HepG2 (cell line): ENCODE measurements around the gene BCAS3. TPM values are rescaled to one million over a fixed set of nuclear protein-coding genes. Genes with fewer than 3 reads are reported as not detected.

Source experiments
- ATAC-seq: fragments of 200-7000 bp; cut with Tn5 transposase; 3 replicates; pipeline ENCODE4 v1.9.1; 2020; ENCODE audit warnings: mild to moderate bottlenecking, moderate library complexity
- BruUV-seq: library from RNA; stranded (reverse); fragments of 400-500 nt; replicated peaks from 2 replicates; lab custom pipeline; 2021; lab: Mats Ljungman, UMichigan
- CTCF ChIA-PET: fragments of 300-600 bp; formaldehyde crosslinking; extraction: SDS; loops from one replicate; lab custom pipeline; 2021; ENCODE audit warnings: low total read pairs, inconsistent platforms, low intra/inter-chr PET ratio; lab: Yijun Ruan, JAX
- POLR2A ChIA-PET: fragments of 350-600 bp; sonication (Branson Sonifier 250); formaldehyde crosslinking; loops from one replicate; lab custom pipeline; 2020; ENCODE audit warnings: antibody characterized with exemption, inconsistent platforms; lab: Yijun Ruan, JAX
- DNase-seq: peaks from one replicate; pipeline ENCODE4 v3.0.0-alpha.2; 2015; ENCODE audit warnings: low spot score
- FAIRE-seq: peaks from 3 replicates; lab custom pipeline; 2011; peaks lifted over from hg19 to GRCh38; lab: Jason Lieb, UNC
- H2AFZ ChIP-seq: one replicate; pipeline ENCODE4 v1.6.1; 2011; ENCODE audit warnings: low read length, inconsistent platforms
- H3K27ac ChIP-seq: fragments of 300-600 bp; 3 replicates; pipeline ENCODE4 v1.8.0; 2011; ENCODE audit warnings: mixed run types, mild to moderate bottlenecking, mixed read lengths, low read length, inconsistent platforms; ENCODE audit not compliant: insufficient read depth; ENCODE audit errors: extremely low read length
- H3K27me3 ChIP-seq, 2 experiments: fragments of 200-600 bp in 1 of 2; 2 replicates in 1 of 2; 3 replicates in 1 of 2; pipeline versions ENCODE4 v1.6.0 to v1.8.0; 2011; ENCODE audit warnings: low read length in 2 of 2, mild to moderate bottlenecking in 2 of 2, moderate library complexity in 2 of 2, inconsistent platforms in 1 of 2; ENCODE audit not compliant: insufficient read depth in 2 of 2, control insufficient read depth in 1 of 2
- H3K36me3 ChIP-seq, 2 experiments: fragments of 200-600 bp in 1 of 2; replicated peaks in 1 of 2; 2 replicates in 1 of 2; 3 replicates in 1 of 2; pipeline versions ENCODE4 v1.5.1 to v1.8.0; 2011; ENCODE audit warnings: low read length in 2 of 2, inconsistent platforms in 1 of 2; ENCODE audit not compliant: insufficient read depth in 2 of 2, control insufficient read depth in 1 of 2
- H3K4me1 ChIP-seq: 2 replicates; pipeline ENCODE4 v1.5.1; 2012; ENCODE audit warnings: low read length, inconsistent platforms; ENCODE audit not compliant: insufficient read depth
- H3K4me2 ChIP-seq: 2 replicates; pipeline ENCODE4 v1.6.0; 2011; ENCODE audit warnings: low read depth, low read length, inconsistent platforms
- H3K4me3 ChIP-seq, 3 experiments: fragments of 200-600 bp in 1 of 3; sonication (generic), shearing (Covaris generic) in 1 of 3; replicated peaks in 1 of 3; 2 replicates each; pipeline ENCODE4 v1.5.1; 2011 to 2016; ENCODE audit warnings: low read length in 3 of 3, inconsistent platforms in 2 of 3, low read depth in 2 of 3, mild to moderate bottlenecking in 2 of 3, control low read depth in 1 of 3, mixed read lengths in 1 of 3; ENCODE audit not compliant: insufficient read depth in 1 of 3
- H3K79me2 ChIP-seq: one replicate; pipeline ENCODE4 v1.6.1; 2011; ENCODE audit warnings: low read length, inconsistent platforms; ENCODE audit not compliant: insufficient read depth
- H3K9ac ChIP-seq: 2 replicates; pipeline ENCODE4 v1.6.0; 2011; ENCODE audit warnings: mild to moderate bottlenecking, low read depth, low read length, inconsistent platforms; ENCODE audit not compliant: insufficient read depth
- H3K9me3 ChIP-seq: 2 replicates; pipeline ENCODE4 v1.5.1; 2012; ENCODE audit warnings: mild to moderate bottlenecking, low read length
- H4K20me1 ChIP-seq: 2 replicates; pipeline ENCODE4 v1.6.0; 2011; ENCODE audit warnings: inconsistent platforms, mild to moderate bottlenecking, low read length, moderate library complexity; ENCODE audit not compliant: insufficient read depth
- AGO2 ChIP-seq: fragments of 200-400 bp; formaldehyde crosslinking; optimal IDR thresholded peaks from 2 replicates; pipeline ENCODE3; 2017; ENCODE audit warnings: mild to moderate bottlenecking, low read depth, low read length, moderate library complexity
- ATF7-NPFF ChIP-seq: sonication (generic); formaldehyde crosslinking; IDR thresholded peaks from 2 replicates; pipeline ENCODE4 v1.8.1; 2023; ENCODE audit warnings: mild to moderate bottlenecking, low read depth, missing genetic modification reagents, moderate library complexity
- ATM ChIP-seq: fragments of 450-650 bp; IDR thresholded peaks from 2 replicates; pipeline ENCODE4 v1.7.1; 2017; ENCODE audit warnings: mild to moderate bottlenecking, borderline replicate concordance
- BCL3 ChIP-seq: sonication (generic); formaldehyde crosslinking; IDR thresholded peaks from 2 replicates; pipeline ENCODE4 v1.5.1; 2020; ENCODE audit warnings: mild to moderate bottlenecking, missing genetic modification reagents, moderate library complexity
- CREB1 ChIP-seq, 2 experiments: fragments of 450-650 bp in 1 of 2; IDR thresholded peaks; 2 replicates each; pipeline ENCODE4 v1.6.1; 2016 to 2017; ENCODE audit warnings: control low read depth in 1 of 2, mild to moderate bottlenecking in 1 of 2, missing compliant biosample characterization in 1 of 2, missing genetic modification characterization in 1 of 2
- FOXA1 ChIP-seq, 2 experiments: fragments of 450-650 bp in 1 of 2; sonication (generic) in 1 of 2; formaldehyde crosslinking in 1 of 2; IDR thresholded peaks; 2 replicates each; pipeline versions ENCODE4 v1.4.0 to v1.6.1; 2016 to 2020; ENCODE audit warnings: missing genetic modification reagents in 1 of 2
- FOXP4 ChIP-seq: sonication (generic); formaldehyde crosslinking; IDR thresholded peaks from 2 replicates; pipeline ENCODE4 v1.4.0; 2020; ENCODE audit warnings: missing genetic modification reagents
- HOXA5 ChIP-seq: sonication (generic); formaldehyde crosslinking; IDR thresholded peaks from 2 replicates; pipeline ENCODE4 v1.4.0; 2020; ENCODE audit warnings: missing genetic modification reagents
- SOX13 ChIP-seq, 3 experiments: fragments of 450-650 bp in 1 of 3; sonication (generic) in 1 of 3; formaldehyde crosslinking in 1 of 3; IDR thresholded peaks in 2 of 3; conservative IDR thresholded peaks in 1 of 3; 2 replicates each; pipeline versions ENCODE4 v1.5.0 to v1.6.1; 2016 to 2020; ENCODE audit warnings: antibody characterized with exemption in 1 of 3, mild to moderate bottlenecking in 1 of 3, missing compliant biosample characterization in 1 of 3, missing genetic modification reagents in 1 of 3, moderate library complexity in 1 of 3
- ZKSCAN1 ChIP-seq: fragments of 150-350 bp; IDR thresholded peaks from 2 replicates; pipeline ENCODE4 v1.6.1; 2014; ENCODE audit warnings: low read length
- ZNF138 ChIP-seq: sonication (generic); formaldehyde crosslinking; IDR thresholded peaks from 2 replicates; pipeline ENCODE4 v1.5.0; 2020; ENCODE audit warnings: mild to moderate bottlenecking, low read depth, missing genetic modification reagents
- ZNF883 ChIP-seq: sonication (generic); formaldehyde crosslinking; IDR thresholded peaks from 2 replicates; pipeline ENCODE4 v1.5.1; 2020; ENCODE audit warnings: mild to moderate bottlenecking, missing genetic modification reagents; ENCODE audit errors: not compliant biosample characterization
- WGBS: methylation state at CpG from one replicate; pipeline ENCODE4 v1.1.6; 2017; ENCODE audit warnings: low lambda C conversion rate; 5-methylcytosine and 5-hydroxymethylcytosine counted together
- in situ Hi-C: cut with HindIII; loops from 2 replicates; pipeline ENCODE4 v1.10.0; 2017; ENCODE audit warnings: low pct_unique_long_range_greater_than_20kb; ENCODE audit not compliant: extremely low pct_ligation_motif_present
- intact Hi-C: fragments of 100-400 bp; cut with micrococcal nuclease; formaldehyde crosslinking; loops from one replicate; pipeline ENCODE4 v1.10.0; 2022; ENCODE audit not compliant: unreplicated experiment
- polyA plus RNA-seq, 8 experiments: library from polyadenylated mRNA; depleted of rRNA in 3 of 8; stranded (reverse) in 7 of 8; unstranded in 1 of 8; fragments of >200 nt; fragmentation: Illumina TruSeq in 4 of 8; extraction: Trizol in 4 of 8; gene quantifications; 2 replicates each; pipeline versions ENCODE4 v1.2.1 to v1.2.3, GENCODE V29; 2011 to 2016; ENCODE audit warnings: low read depth in 4 of 8, missing spikeins in 1 of 8, mixed read lengths in 1 of 8; ENCODE audit not compliant: insufficient read depth in 1 of 8
- total RNA-seq, 5 experiments: library from RNA; depleted of rRNA; stranded (reverse); fragments of >200 nt; fragmentation: Illumina TruSeq; extraction: Trizol; gene quantifications; 2 replicates each; pipeline ENCODE4 v1.2.3, GENCODE V29; 2016; ENCODE audit warnings: low read depth in 1 of 5

Gene BCAS3
- total and polyA plus RNA-seq, 2 of the 13 experiments (the other 11 are each of a cell fraction or from before 2014, with no cell fraction given) = 10.7 to 11.2 TPM

GRCh38 chr17:60749050-60749449 is 71.4 kb downstream of the BCAS3 start (continued):
- TF ChIP-seq FOXP4 (CRISPR knock-in tag) (no peak), HOXA5 (CRISPR knock-in tag) (no peak), FOXA1 (IDR thresholded peaks at IDR 0.05) (no peak), FOXA1 (CRISPR knock-in tag; IDR thresholded peaks at IDR 0.05) (no peak), ZKSCAN1 (no peak), SOX13 (IDR thresholded peaks at IDR 0.05) (no peak), SOX13 (CRISPR knock-in tag; conservative IDR thresholded peaks at IDR 0.05 in 1 of 2, IDR thresholded peaks at IDR 0.05 in 1 of 2) (no peak), ZNF883 (CRISPR knock-in tag) (no peak), CREB1 (IDR thresholded peaks at IDR 0.05) (no peak), CREB1 (CRISPR knock-in tag; IDR thresholded peaks at IDR 0.05) (no peak)

GRCh38 chr17:60749708-60750107 is 72.1 kb downstream of the BCAS3 start:
- Histone ChIP-seq H3K79me2 (no peaks in the 10 kb centered on the region), H3K27ac (no peak overlapping the region), H3K9ac (no peak overlapping the region), H2AFZ (no peak overlapping the region), H3K9me3 (0 out of 2 replicates have a peak, but pooled peaks cover 6% of the 10 kb centered on the region), H3K27me3 (no peaks in the 10 kb centered on the region), H3K4me3 (no peak overlapping the region), H3K36me3 (no peaks in the 10 kb centered on the region), H3K4me2 (no peak overlapping the region), H4K20me1 (no peaks in the 10 kb centered on the region), H3K4me1 (no peaks in the 10 kb centered on the region)
- no TSS peak for BruUV-seq
- DNase-seq (no peak), ATAC-seq (no peak), FAIRE-seq (no peak)
- CTCF ChIA-PET = no interaction called here
- in situ Hi-C loops (no loop called here), intact Hi-C loops (no loop called here)
- POLR2A ChIA-PET = no interaction called here
- WGBS = 76% methylated on average over 5 of the region's 5 CpGs
- TF ChIP-seq BCL3 (CRISPR knock-in tag) (no peak), ZNF138 (CRISPR knock-in tag) (no peak), ATF7-NPFF (CRISPR knock-in tag) (no peak), ATM (no peak), AGO2 (no peak)
